DOHH2 (cell line): ENCODE results near the gene SYT11.
"Not testable (repeated sequence)": the region's sequence is repeated elsewhere in the genome, so short reads cannot be mapped to it uniquely, and the experiment has no call there.

Experiments
- H3F3A ChIP-seq: fragments of 200-600 bp; sonication (generic), shearing (Covaris generic); 2 replicates; pipeline ENCODE4 v1.6.0; 2016; ENCODE audit warnings: antibody characterized with exemption, mild to moderate bottlenecking; ENCODE audit not compliant: control insufficient read depth, insufficient read depth
- H3K27ac ChIP-seq: fragments of 200-600 bp; sonication (generic); 2 replicates; pipeline ENCODE4 v1.5.1; 2014; ENCODE audit warnings: low read depth, mild to moderate bottlenecking, low read length, moderate library complexity
- H3K27me3 ChIP-seq: fragments of 200-600 bp; sonication (generic); 2 replicates; pipeline ENCODE4 v1.6.1; 2014; ENCODE audit warnings: mild to moderate bottlenecking, low read length, mixed read lengths; ENCODE audit not compliant: control insufficient read depth
- H3K36me3 ChIP-seq: fragments of 200-600 bp; sonication (generic); 2 replicates; pipeline ENCODE4 v1.6.1; 2014; ENCODE audit warnings: mild to moderate bottlenecking, low read length, moderate library complexity, mixed read lengths; ENCODE audit not compliant: control insufficient read depth
- H3K4me1 ChIP-seq: fragments of 200-600 bp; sonication (generic); 2 replicates; pipeline ENCODE4 v1.6.1; 2014; ENCODE audit warnings: mild to moderate bottlenecking, low read length, mixed read lengths; ENCODE audit not compliant: control insufficient read depth
- H3K4me2 ChIP-seq: fragments of 200-600 bp; sonication (generic); 2 replicates; pipeline ENCODE4 v1.6.0; 2014; ENCODE audit warnings: mild to moderate bottlenecking, low read length, moderate library complexity
- H3K4me3 ChIP-seq: fragments of 200-600 bp; sonication (generic); 2 replicates; pipeline ENCODE4 v1.5.1; 2014; ENCODE audit warnings: mild to moderate bottlenecking, low read length, mixed read lengths
- H3K79me2 ChIP-seq: fragments of 200-600 bp; sonication (generic); 2 replicates; pipeline ENCODE4 v1.6.1; 2014; ENCODE audit warnings: mild to moderate bottlenecking, low read length, mixed read lengths; ENCODE audit not compliant: control insufficient read depth
- H3K9me2 ChIP-seq: fragments of 200-600 bp; sonication (generic); replicated peaks from 2 replicates; pipeline ENCODE4 v1.6.1; 2014; ENCODE audit warnings: mild to moderate bottlenecking, low read length, mixed read lengths; ENCODE audit not compliant: control insufficient read depth
- H3K9me3 ChIP-seq: fragments of 200-600 bp; sonication (generic); 2 replicates; pipeline ENCODE4 v1.6.1; 2014; ENCODE audit warnings: antibody characterized with exemption, low read length, mixed read lengths; ENCODE audit not compliant: control insufficient read depth, insufficient read depth
- H4K20me1 ChIP-seq: fragments of 200-600 bp; sonication (generic); 2 replicates; pipeline ENCODE4 v1.6.0; 2014; ENCODE audit warnings: low read depth, mild to moderate bottlenecking, antibody characterized with exemption, low read length, moderate library complexity; ENCODE audit not compliant: control insufficient read depth, insufficient read depth
- EZH2phosphoT487 ChIP-seq: fragments of 200-600 bp; sonication (generic); IDR thresholded peaks from 2 replicates; pipeline ENCODE4 v1.6.1; 2017; ENCODE audit warnings: borderline replicate concordance, mild to moderate bottlenecking, antibody characterized with exemption, low read length, moderate library complexity, mixed read lengths
- TF ChIP-seq, protein P1 (sequence below): fragments of 200-600 bp; sonication (generic); IDR thresholded peaks from one replicate; pipeline ENCODE4 v1.5.1; 2014; ENCODE audit warnings: antibody characterized with exemption, mild to moderate bottlenecking, low read depth, low read length; ENCODE audit not compliant: poor library complexity, severe bottlenecking

The SYT11 gene

DNA sequence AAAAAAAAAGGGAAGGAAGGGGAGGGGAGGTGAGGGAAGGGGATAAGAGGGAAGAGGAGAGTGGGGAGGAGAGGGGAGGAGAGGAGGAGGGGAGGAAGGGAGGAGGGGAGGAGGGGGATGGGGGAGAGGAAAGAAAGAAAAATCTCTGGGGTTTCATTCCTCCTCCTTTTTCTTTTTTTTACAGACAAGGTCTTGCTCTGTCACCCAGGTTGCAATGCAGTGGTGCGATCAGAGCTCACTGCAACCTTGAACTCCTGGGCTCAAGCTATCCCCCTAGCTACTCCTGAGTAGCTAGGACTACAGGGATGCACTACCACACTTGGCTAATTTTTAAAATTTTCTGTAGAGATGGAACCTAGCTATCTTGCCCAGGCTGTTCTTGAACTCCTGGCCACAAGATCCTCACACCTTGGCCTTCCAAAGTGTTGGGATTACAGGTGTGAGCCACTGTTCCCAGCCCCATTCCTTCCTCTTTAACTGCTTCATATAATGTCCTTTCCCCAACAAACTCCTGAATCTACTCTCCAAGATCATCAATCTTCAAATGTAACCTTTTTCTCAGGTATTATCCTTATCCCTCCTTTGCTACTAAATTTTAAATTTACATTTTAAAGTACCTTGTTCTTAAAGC lies 25.6 kb upstream of the SYT11 start:
- peak overlapping the region; percentile 45 for H3K27ac ChIP-seq
- peaks cover 67% of the 10 kb centered on the region for H3K79me2 ChIP-seq
- no peaks in the 10 kb centered on the region for H3K9me2 ChIP-seq
- H3K36me3 ChIP-seq = peaks cover 28% of the 10 kb centered on the region
- H3K4me2 ChIP-seq = peak overlapping the region; percentile 44
- H3K27me3 ChIP-seq = no peaks in the 10 kb centered on the region
- no peaks in the 10 kb centered on the region for H3K9me3 ChIP-seq
- TF ChIP-seq, protein P1, sequence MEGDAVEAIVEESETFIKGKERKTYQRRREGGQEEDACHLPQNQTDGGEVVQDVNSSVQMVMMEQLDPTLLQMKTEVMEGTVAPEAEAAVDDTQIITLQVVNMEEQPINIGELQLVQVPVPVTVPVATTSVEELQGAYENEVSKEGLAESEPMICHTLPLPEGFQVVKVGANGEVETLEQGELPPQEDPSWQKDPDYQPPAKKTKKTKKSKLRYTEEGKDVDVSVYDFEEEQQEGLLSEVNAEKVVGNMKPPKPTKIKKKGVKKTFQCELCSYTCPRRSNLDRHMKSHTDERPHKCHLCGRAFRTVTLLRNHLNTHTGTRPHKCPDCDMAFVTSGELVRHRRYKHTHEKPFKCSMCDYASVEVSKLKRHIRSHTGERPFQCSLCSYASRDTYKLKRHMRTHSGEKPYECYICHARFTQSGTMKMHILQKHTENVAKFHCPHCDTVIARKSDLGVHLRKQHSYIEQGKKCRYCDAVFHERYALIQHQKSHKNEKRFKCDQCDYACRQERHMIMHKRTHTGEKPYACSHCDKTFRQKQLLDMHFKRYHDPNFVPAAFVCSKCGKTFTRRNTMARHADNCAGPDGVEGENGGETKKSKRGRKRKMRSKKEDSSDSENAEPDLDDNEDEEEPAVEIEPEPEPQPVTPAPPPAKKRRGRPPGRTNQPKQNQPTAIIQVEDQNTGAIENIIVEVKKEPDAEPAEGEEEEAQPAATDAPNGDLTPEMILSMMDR = no peak
- no peak for TF ChIP-seq EZH2phosphoT487
- peaks cover 37% of the 10 kb centered on the region for H3K4me1 ChIP-seq
- H3K4me3 ChIP-seq = peak overlapping the region; percentile 38
- H4K20me1 ChIP-seq = no peaks in the 10 kb centered on the region; the same call in 1 of the 2 replicates
- peaks cover 14% of the 10 kb centered on the region for H3F3A ChIP-seq

DNA sequence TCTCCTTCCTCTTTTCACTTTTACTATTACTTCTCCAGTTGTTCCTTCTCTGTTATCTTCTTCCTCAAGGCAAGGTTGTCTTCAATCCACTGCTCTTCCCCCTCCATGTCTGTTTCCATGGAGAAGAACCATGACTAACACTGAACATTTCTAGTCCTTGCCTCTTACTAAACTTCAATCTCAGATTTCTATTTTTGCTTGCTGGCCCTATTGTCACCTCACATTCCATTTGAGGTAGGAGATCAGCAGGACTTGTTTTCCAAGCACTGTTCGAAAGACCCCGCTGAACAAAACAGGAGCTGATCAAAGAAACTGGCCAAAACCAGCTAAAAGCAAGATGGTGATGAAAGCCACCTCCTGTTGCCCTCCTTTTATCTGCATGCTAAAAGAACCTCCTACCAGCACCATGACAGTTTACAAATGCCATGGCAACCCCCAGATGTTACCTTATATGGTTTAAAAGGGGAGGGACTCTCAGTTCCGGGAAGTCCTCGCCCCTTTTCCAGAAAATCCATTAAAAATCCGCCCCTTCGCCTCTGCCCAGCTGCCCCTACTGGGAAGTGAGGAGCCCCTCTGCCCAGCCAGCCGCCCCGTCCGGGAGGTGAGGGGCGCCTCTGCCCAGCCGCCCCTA lies 25.0 kb upstream of the SYT11 start:
- peaks cover 28% of the 10 kb centered on the region for H3K36me3 ChIP-seq
- H3K79me2 ChIP-seq = peaks cover 70% of the 10 kb centered on the region
- no peaks in the 10 kb centered on the region; the same call in 1 of the 2 replicates for H4K20me1 ChIP-seq
- H3K9me3 ChIP-seq = no peaks in the 10 kb centered on the region
- H3K4me2 ChIP-seq = peak overlapping the region; percentile 44
- no peaks in the 10 kb centered on the region for H3K27me3 ChIP-seq
- H3F3A ChIP-seq = peaks cover 14% of the 10 kb centered on the region
- peak overlapping the region; percentile 45 for H3K27ac ChIP-seq
- peak overlapping the region; percentile 38 for H3K4me3 ChIP-seq
- peaks cover 31% of the 10 kb centered on the region for H3K4me1 ChIP-seq
- H3K9me2 ChIP-seq = no peaks in the 10 kb centered on the region
- TF ChIP-seq EZH2phosphoT487 = no peak

DNA sequence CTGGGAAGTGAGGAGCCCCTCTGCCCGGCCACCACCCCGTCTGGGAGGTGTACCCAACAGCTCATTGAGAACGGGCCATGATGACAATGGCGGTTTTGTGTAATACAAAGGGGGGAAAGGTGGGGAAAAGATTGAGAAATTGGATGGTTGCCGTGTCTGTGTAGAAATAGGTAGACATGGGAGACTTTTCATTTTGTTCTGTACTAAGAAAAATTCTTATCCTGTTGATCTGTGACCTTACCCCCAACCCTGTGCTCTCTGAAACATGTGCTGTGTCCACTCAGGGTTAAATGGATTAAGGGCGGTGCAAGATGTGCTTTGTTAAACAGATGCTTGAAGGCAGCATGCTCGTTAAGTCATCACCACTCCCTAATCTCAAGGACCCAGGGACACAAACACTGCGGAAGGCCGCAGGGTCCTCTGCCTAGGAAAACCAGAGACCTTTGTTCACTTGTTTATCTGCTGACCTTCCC lies 24.4 kb upstream of the SYT11 start:
- not testable (repeated sequence) for H4K20me1 ChIP-seq, H3K4me2 ChIP-seq, H3K9me2 ChIP-seq, H3K27ac ChIP-seq, H3K4me3 ChIP-seq, H3K9me3 ChIP-seq, H3K27me3 ChIP-seq
- H3K79me2 ChIP-seq = peaks cover 74% of the 10 kb centered on the region
- peaks cover 13% of the 10 kb centered on the region; the same call in 1 of the 2 replicates for H3F3A ChIP-seq
- peaks cover 29% of the 10 kb centered on the region for H3K4me1 ChIP-seq
- peaks cover 28% of the 10 kb centered on the region for H3K36me3 ChIP-seq

DNA sequence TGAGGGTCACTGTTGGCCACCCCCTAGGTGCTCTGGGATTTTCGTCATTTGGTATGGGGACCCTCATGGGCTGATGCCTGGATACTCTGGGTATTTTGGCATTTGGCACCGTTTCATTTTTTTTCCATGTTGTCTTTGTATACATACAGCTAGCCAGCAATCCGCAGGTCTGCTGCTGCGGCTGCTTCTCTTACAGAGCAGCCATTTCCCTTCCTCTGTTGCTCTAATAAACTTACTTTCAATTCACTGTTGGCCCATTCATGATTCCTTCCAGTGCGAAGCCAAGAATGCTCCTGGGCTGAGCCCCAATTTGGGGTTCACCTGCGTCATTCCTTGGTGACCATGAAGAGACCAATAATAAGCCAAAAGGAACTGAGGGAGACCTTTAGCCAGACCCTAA lies 23.8 kb upstream of the SYT11 start:
- Histone ChIP-seq H3K79me2 (peaks cover 78% of the 10 kb centered on the region), H3K27me3 (no peaks in the 10 kb centered on the region), H3K9me3 (no peaks in the 10 kb centered on the region), H4K20me1 (no peaks in the 10 kb centered on the region; the same call in 1 of the 2 replicates), H3K4me3 (no peak overlapping the region), H3K4me2 (no peak overlapping the region), H3K4me1 (peaks cover 29% of the 10 kb centered on the region), H3K27ac (no peak overlapping the region), H3K9me2 (no peaks in the 10 kb centered on the region), H3F3A (peaks cover 13% of the 10 kb centered on the region; the same call in 1 of the 2 replicates), H3K36me3 (peaks cover 34% of the 10 kb centered on the region)
- no peak for TF ChIP-seq EZH2phosphoT487
